ENCODE results near the gene DACH2.
"Not testable (repeated sequence)": the region's sequence is repeated elsewhere in the genome, so short reads cannot be mapped to it uniquely, and the experiment has no call there.

Gene DACH2

GRCh38 chrX:86148024-86148511 lies at the start of gene DACH2:
TSS of gene DACH2 (plus strand) at chrX:86148451.
- DNase-seq = no peak

DNA sequence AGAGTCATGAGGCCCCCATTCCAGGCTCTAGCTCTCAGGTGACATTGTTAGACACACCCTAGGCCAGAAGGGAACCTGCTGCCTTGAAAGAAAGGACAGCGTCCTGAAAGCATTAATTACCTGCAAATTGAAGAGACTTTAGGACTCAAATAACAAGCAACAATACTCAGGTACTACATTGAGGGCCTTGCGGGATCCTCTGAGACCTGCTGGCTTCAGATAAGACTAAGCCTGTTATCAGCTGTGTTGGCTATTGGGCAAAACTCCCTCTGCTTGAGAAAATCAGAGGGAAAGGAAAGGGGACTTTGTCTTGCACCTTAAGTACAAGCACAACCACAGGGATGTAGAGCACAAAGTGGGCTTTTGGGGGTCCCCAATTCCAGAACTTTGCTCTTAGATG lies 45.9 kb upstream of the DACH2 start:
- DNase-seq = no peak

DNA sequence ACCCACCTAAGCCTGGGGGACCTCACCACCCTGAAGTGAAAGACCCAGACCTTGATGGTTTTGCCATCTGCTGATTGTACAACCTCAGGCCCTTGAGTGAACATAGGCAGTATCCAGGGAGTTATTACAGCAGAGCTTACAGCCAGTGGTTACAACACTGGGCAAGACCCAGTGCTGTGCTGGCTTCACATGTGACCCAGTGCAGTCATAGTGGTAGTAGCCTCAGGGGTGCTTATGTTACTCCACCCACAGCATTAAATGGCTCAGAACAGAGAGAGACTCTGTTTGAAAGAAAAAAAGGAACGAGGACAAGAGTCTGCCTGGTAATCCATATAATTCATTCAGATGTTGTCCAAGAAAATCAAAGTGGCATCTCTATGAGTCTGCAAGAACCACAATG lies 45.2 kb upstream of the DACH2 start:
- no peak for DNase-seq

DNA sequence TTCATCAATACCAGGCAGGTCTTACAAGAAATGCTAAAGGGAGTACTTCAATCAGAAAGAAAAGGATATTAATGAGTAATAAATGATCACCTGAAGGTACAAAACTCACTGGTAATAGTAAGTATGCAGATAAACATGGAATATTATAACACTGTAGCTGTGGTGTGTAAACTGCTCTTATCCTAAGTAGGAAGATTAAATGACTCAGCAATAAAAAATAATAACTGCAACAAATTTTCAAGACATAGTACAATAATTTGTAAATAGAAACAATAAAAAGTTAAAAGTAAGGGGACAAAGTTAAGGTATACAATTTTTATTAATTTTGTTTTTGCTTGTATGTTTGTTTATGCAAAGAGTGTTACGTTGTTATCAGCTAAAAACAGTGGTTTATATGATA lies 43.7 kb upstream of the DACH2 start:
- DNase-seq = no peak

GRCh38 chrX:86121916-86122315 lies 26.3 kb upstream of the DACH2 start:
- DNase-seq = no peak

GRCh38 chrX:86133761-86134160 lies 14.5 kb upstream of the DACH2 start:
- DNase-seq = peak; percentile 4

GRCh38 chrX:86137071-86137470 lies 11.2 kb upstream of the DACH2 start:
- DNase-seq = no peak

GRCh38 chrX:86141786-86142185 lies 6.5 kb upstream of the DACH2 start:
- no peak for DNase-seq

DNA sequence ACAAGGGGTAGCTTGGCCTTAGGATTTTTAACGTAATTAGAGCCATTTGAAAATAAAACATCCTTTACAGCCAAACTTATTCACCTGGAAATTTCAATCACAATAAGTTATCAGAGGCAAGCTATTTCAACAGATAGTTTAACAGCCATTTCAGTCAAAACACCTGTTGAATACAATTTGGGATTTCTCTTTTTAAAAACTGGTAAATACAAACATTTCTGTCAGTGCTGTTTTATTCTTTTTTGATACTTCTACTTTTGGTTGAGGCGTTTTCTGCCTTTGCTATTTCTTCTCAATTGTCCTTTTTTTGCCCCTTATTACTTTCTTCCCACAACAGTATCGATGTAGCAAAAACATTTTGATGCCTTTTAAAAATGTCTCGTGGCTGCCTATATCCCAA lies 2.1 kb upstream of the DACH2 start:
- no peak for DNase-seq

DNA sequence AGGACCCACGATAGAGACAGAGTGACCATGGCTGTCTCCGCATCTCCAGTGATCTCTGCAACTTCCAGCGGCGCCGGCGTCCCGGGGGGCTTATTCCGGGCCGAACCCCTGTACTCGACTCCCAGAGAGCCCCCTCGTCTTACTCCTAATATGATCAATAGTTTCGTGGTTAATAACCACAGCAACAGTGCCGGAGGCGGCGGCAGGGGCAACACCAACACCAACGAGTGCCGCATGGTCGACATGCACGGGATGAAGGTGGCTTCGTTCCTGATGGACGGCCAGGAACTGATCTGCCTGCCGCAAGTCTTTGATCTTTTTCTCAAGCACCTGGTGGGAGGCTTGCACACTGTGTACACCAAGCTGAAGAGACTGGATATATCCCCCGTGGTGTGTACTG lies 343 bp downstream of the DACH2 start:
- DNase-seq = no peak

DNA sequence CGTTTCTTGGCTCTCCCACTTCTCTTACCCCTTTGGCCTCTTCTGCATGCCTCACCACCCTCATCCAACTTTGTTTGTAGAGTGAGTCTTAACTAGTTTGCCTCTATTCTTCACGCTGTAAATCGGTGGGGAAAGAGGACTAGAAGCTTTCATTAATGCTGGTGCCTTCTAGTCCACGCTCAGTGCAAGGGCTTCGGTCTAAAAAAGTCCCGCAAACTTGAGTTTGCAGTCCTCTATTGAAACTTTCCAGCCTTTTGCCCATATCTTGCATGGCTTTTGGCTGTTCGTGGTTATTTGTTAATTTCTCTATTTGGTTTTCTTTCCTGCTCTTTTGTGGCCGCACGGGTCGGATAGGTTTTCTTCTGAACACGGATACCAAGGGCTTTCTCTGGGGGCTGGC lies 868 bp downstream of the DACH2 start:
- no peak for DNase-seq

- no peak for DNase-seq
Measured at GRCh38 chrX:86154553-86154952, 6.3 kb downstream of the DACH2 start.

DNA sequence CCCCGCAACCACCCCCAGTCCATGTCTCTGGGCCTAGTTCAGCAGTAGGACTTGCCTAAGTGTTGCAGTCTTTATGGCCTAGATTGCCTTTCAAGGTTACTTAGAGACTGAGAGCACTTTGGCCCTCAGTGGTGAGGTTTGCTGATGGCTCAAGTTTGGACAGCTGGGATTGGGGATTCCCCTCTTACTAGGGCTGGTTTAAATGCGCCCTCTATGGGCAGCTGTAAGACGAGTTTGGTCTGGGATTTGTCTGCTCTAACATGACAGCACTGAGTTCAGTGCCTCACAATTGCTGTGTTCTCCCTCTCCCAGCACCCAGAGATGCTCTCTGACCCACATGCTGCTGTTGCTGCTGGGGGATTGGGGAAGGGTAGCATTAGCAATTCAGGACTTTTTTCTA lies 23.1 kb downstream of the DACH2 start:
- peak; percentile 4 for DNase-seq

DNA sequence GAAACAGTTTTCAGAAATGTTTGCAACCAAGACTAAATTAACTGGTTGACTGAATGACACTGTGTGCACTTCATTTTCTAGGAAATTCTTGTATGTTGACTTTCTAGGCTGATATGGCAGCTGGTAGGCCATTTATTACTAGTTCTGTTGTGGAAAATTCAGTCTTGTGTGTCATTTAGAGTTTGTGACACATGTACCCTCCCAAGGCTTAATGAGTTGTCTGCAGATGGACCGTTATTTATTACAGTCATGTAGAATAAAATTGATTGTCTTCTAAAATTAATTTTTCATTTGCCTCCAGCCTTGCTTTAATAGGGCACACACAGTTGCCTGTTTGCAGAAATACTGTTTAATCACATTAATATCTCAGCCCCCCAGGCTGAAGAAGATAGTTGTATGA lies 30.7 kb downstream of the DACH2 start:
- DNase-seq = no peak

DNA sequence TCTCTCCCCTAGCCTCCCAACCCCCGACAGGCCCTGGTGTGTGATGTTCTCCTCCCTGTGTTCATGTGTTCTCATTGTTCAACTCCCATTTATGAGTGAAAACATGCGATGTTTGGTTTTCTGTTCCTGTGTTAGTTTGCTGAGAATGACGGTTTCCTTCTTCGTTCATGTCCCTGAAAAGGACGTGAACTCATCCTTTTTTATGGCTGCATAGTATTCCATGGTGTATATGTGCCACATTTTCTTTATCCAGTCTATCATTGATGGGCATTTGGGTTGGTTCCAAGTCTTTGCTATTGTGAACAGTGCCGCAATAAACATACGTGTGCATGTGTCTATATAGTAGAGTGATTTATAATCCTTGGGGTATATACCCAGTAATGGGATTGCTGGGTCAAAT lies 33.1 kb downstream of the DACH2 start:
- not testable (repeated sequence) for DNase-seq

GRCh38 chrX:86192827-86193226 lies 44.6 kb downstream of the DACH2 start:
- DNase-seq = no peak

- no peak for DNase-seq
Measured at GRCh38 chrX:86194758-86195157, 46.5 kb downstream of the DACH2 start.

GRCh38 chrX:86195343-86195742 lies 47.1 kb downstream of the DACH2 start:
- DNase-seq = no peak

- DNase-seq = no peak
Measured at GRCh38 chrX:86197815-86198214, 49.6 kb downstream of the DACH2 start.

DNA sequence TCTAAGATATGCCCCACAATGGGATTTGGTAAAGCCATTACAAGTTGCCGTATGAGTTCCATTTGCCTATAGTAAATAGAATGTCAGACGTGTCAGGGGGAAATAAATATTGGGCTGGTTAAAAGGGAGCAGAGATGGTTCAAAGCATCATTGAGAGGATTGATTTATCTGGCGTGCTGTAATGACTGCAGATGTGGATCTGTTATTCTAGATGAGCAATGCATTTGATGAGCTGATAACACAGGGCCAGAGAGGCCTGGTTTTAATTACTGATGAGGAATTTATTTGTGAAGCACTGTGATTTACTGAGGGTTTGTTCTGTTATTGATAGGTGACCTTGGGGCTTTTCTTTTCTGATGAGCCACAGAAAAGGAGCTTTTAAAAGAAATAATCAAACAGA lies 62.5 kb downstream of the DACH2 start:
- DNase-seq = no peak

GRCh38 chrX:86215260-86215659 lies 67.0 kb downstream of the DACH2 start:
- no peak for DNase-seq

DNA sequence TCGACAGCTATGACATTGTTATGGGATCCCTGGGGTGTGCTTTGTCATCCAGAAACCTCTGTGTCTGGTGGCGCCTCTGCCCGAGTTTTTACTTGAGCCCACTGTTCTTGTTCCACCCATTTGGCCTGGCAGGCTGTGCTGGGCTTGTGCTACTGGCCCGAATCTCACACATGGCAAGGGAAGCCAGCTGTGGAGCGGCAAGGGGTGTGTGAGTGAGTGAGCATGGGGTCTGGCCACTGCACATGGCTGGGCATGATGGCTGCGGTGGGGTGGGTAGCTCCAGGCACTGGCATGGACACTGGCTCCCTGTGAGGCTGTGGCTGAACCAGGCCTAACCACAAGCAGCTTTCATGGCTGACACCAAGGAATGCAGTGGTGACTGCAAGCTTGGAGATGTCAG lies 89.2 kb downstream of the DACH2 start:
- no peak for DNase-seq

DNA sequence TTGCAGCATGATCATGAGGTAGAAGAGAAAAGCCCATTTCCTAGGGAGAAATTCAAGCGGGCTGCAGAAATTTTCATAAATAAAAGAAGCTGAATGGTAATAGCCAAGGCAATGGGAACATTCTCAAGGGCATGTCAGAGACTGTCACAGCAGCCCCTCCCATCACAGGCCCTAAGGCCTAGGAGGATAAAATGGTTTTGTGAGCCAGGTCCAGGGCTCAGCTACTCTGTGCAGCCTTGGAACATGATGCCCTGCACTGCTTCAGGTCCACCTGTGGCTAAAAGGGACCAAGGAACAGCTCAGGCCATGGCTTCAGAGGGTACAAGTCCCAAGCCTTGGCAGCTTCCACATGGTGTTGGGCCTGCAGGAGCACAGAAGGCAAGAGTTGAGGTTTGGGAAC lies 93.3 kb downstream of the DACH2 start:
- DNase-seq = no peak

DNA sequence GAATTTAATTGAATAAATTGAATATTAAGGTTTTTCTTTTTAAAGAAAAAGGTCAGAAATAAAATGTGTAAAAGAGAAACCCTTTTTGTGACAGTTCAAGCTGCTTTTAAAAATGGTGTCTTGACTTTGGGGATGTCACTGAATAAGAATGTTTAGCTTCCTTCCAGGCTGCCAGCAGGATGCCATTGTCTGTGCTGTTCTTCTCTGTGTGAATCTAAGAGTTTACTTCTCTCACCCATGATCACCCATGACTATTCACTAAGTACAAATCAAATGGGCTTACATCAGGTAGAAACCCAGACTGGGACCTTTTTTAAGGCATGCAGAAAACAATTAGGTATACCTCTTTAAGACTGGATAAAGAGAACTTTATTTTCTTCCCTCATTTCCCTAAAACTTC lies 115.3 kb downstream of the DACH2 start:
- no peak for DNase-seq

GRCh38 chrX:86295293-86295692 lies 147.0 kb downstream of the DACH2 start:
- no peak for DNase-seq

- no peak for DNase-seq
Measured at GRCh38 chrX:86322913-86323312, 174.7 kb downstream of the DACH2 start.
